HG03354 (cell line): Measurements from ENCODE around the gene TYW1B.
"Not testable (repeated sequence)": the region's sequence is repeated elsewhere in the genome, so short reads cannot be mapped to it uniquely, and the experiment has no call there.

Source experiments
- ATAC-seq: cut with Tn5 transposase; IDR thresholded peaks from one replicate; pipeline ENCODE4 v1.9.1; 2021; ENCODE audit warnings: mild to moderate bottlenecking; ENCODE audit not compliant: unreplicated experiment, poor library complexity, severe bottlenecking

TYW1B gene

GRCh38 chr7:72827839-72828591 is at the start of gene TYW1B:
TSS of gene TYW1B (minus strand) at chr7:72828200. CDS start at chr7:72828075, 125 bp downstream.
- peak; percentile 93 for ATAC-seq

DNA sequence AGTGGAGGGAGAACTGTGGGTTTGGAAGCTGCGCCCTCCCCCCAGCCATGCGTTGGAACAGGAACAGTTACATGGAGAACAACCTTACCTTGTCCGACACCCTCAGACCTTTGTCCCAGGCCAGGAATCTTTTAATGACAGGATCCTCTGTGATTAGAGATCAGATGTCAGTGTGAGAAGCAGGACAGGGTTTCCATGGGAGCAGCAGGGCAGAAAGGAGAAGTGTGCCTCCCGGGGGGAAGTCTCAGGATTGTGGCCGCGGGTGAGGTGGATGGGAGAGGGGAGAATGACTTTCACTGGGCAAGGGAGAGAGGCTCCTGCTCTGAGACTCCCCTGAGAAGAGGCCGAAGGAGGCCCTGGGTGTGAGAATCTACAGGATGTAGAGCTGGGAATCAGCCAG is 39.6 kb upstream of the TYW1B start:
- not testable (repeated sequence) for ATAC-seq

- ATAC-seq, result not testable (repeated sequence)
Observed at GRCh38 chr7:72858846-72859400, 30.9 kb upstream of the TYW1B start.

DNA sequence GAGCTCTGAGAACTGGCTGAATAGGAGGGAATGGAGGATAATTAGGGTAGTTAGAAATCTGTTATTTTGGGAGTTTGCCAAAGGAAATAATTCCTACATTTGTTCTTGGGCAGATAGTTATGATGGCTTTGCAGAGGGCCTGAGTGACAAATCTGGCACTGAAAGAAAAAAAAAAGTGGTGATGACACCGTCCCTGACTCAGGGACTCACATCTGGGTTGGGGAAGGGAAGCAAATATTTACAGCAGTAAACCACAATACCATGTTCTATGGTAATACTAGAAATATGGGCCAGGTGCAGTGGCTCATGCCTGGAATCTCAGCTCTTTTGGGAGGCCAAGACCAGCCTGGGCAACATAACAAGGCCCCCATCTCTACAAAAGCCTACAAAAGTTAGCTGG is 29.9 kb upstream of the TYW1B start:
- ATAC-seq, result not testable (repeated sequence)

- ATAC-seq, result not testable (repeated sequence)
Observed at GRCh38 chr7:72855261-72855660, 27.3 kb upstream of the TYW1B start.

DNA sequence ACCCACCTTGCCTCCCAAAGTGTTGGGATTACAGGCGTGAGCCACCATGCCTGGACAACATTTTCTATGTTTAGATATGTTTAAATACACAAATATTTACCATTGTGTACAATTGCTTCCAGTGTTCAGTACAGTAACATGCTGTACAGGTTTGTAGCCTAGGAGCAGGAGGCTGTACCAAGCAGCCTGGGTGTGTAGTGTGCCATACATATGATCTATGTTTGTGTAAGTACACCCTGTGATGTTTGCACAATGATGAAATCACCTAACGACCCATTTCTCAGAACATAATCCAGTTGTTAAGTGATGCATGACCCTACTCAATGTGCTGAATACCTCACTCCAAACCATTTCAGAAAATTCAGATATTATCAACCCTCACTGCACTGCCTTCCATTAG is 24.9 kb upstream of the TYW1B start:
- ATAC-seq, result not testable (repeated sequence)

GRCh38 chr7:72850746-72851145 is 22.7 kb upstream of the TYW1B start:
- ATAC-seq, result not testable (repeated sequence)

DNA sequence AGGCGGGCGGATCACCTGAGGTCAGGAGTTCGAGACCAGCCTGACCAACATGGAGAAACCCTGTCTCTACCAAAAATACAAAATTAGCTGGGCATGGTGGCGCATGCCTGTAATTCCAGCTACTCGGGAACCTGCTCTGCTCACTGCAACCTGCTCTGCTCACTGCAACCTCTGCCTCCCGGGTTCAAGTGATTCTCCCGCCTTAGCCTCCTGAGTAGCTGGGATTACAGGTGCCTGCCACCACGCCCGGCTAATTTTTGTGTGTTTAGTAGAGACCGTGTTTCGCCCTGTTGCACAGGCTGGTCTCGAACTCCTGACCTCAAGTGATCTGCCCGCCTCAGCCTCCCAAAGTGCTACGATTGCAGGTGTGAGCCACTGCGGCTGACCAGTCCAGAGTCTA is 16.1 kb upstream of the TYW1B start:
- ATAC-seq, result not testable (repeated sequence)

DNA sequence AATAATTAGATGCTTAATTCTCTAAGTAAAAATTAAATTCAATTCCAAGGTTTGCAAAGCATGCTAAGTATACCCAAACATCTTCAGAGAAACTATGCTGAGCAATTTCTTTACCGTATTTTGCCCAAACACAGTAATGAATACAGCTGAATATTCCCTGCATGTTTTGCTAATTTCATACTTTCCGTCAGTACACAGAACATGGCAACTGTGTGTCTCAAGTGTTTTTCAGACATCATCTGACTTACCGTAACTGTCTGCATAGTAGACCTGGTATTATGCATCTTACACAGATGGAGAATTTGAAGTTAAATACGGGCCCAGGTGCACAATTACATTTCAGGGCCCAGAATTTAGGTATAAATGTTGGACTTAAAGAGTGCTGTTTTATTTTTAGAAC is 15.2 kb upstream of the TYW1B start:
- ATAC-seq, result not testable (repeated sequence)

- not testable (repeated sequence) for ATAC-seq
Observed at GRCh38 chr7:72840966-72841511, 13.0 kb upstream of the TYW1B start.

- not testable (repeated sequence) for ATAC-seq
Observed at GRCh38 chr7:72838315-72838714, 10.3 kb upstream of the TYW1B start.

- not testable (repeated sequence) for ATAC-seq
Observed at GRCh38 chr7:72837291-72837690, 9.3 kb upstream of the TYW1B start.

DNA sequence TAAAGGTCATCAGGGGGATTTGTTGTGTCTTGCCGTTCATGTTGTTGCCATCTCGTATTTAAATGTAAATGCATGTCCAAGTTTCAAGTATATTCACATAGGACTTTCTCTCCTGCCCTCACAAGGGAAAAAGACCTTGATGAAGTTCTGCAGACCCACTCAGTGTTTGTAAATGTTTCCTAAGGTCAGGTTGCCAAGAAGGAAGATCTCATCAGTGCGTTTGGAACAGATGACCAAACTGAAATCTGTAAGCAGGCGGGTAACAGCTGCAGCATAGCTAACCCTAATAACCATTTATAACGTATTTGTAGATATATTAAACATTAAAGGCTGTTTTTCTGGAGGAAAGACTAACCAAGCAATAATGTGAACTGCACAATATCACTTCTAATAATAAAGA is 2.6 kb upstream of the TYW1B start:
- ATAC-seq, result not testable (repeated sequence)

GRCh38 chr7:72829687-72830354 is 1.8 kb upstream of the TYW1B start:
- ATAC-seq, result peak; percentile 33

- ATAC-seq, result peak; percentile 58
Observed at GRCh38 chr7:72829291-72829686, 1.3 kb upstream of the TYW1B start.

GRCh38 chr7:72823765-72824732 is 4.0 kb downstream of the TYW1B start:
- not testable (repeated sequence) for ATAC-seq

GRCh38 chr7:72822497-72822896 is 5.5 kb downstream of the TYW1B start:
- not testable (repeated sequence) for ATAC-seq

DNA sequence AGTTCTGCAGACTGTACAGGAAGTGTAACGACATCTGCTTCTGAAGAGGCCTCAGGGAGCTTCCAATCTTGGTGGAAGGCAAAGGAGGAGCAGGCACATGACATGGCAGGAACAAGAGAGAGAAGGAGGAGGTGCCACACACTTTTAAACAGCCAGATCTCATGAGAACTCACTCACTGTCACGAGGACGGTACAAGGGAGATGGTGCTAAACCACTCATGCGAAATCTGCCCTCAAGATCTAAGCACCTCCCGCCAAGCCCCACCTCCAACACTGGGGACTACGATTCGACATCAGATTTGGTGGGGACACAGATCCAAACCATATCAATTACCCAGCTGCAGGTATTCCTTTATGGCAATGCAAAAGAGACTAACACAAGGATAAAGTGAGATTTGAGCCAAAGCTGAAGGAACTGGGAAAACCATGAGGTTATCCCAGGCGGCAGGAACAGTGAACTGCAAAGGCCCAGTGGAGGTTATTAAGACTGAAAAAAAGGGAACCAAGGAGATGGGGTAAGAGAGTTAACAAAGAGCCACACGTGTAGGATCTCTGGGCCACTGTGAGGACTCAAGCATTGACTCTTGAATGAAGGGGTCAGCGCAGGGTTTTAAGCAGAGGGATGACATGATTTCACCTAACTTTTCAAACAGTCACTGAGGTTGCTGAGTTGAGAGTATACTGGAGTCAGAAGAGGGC is 9.2 kb downstream of the TYW1B start:
- ATAC-seq, result not testable (repeated sequence)

- not testable (repeated sequence) for ATAC-seq
Observed at GRCh38 chr7:72817661-72818060, 10.3 kb downstream of the TYW1B start.
